ENCODE measurements around the gene CLSTN3.
"Not testable (repeated sequence)": the region's sequence is repeated elsewhere in the genome, so short reads cannot be mapped to it uniquely, and the experiment has no call there.

Gene CLSTN3

DNA sequence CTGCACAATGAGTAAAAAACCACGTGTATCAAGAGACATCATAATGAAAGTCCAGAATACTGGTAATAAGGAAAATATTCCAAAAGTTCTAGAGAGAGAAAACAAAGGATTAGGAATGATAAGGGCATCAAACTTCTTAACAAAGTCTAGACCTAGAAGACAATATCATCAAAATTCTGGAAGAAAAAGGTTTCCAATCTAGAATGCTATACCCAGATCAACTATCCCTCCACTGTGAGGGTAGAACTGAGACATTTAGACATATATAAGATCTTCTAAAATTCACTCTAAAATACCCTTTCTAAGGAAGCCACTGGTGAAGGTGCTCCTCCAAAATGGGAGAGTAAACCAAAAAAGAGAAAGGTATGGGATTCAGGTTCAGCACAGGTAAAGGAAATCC, 24.1 kb upstream of the CLSTN3 start:
- DNase-seq: no peak

DNA sequence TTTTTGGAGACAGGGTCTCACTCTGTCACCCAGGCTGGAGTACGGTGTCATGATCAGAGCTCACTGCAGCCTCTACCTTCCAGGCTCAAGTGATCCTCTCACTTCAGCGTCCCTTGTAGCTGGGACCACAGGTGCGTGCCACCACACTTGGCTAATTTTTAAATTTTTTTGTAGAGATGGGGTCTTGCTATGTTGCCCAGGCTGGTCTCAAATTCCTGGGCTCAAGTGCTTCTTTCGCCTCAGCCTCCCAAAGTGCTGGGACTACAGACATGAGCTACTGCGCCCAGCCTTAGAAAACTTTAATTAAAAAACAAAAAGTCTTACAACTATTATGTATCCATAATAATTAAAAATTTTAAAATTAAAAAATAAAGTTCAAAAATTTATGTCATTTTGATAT, 23.0 kb upstream of the CLSTN3 start:
- DNase-seq: not testable (repeated sequence)

DNA sequence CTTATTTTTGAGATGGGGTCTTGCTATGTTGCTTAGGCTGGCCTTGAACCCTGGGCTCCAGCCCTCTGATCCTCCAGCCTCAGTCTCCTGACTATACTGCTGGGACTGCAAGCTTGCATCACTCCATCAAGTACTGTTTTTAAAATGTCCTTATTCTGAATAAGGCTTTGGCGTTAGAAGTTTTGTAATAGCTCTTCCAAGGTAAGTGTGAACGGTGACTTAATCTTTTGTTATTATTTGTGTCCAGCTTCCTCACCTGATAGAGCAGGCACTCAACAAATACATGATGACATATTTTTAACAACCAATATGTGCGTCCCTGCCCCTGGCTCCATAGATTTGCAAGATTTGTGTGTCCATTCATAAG, 22.6 kb upstream of the CLSTN3 start:
- peak in 2 of 3 experiments; percentile 54 to 69 for DNase-seq

GRCh38 chr12:7108003-7108795, 22.0 kb upstream of the CLSTN3 start:
- DNase-seq: peak in 2 of 3 experiments; percentile 82 to 83

GRCh38 chr12:7108796-7109571, 21.2 kb upstream of the CLSTN3 start, which contains the start of gene C1RL:
Gene C1RL (minus strand): TSS chr12:7109214. CDS start chr12:7109180, 34 bp downstream.
- peak; percentile 60 to 91 (median 84) for DNase-seq

- no peak for DNase-seq
Observed at GRCh38 chr12:7109572-7109920, 20.6 kb upstream of the CLSTN3 start.

DNA sequence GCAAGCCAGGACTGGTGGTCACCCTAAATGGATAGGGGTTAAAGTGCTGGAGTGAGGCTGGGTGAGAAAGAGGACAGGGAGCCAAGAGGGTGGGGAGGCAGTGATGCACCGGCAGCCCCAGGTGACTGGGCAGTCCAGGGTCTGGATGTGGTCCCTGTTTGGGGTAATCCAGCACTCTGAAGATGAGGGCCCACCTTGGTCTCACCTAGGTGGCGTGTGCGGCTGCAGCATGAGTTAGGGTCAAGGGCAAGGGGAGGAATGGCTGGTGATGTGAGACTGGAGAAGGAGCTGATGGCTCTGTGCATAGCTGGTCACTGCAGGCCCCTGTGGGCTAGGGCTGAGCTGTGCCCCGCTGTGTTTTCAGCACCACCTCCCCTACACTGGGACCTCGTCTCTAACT, 19.5 kb upstream of the CLSTN3 start:
- no peak for DNase-seq

DNA sequence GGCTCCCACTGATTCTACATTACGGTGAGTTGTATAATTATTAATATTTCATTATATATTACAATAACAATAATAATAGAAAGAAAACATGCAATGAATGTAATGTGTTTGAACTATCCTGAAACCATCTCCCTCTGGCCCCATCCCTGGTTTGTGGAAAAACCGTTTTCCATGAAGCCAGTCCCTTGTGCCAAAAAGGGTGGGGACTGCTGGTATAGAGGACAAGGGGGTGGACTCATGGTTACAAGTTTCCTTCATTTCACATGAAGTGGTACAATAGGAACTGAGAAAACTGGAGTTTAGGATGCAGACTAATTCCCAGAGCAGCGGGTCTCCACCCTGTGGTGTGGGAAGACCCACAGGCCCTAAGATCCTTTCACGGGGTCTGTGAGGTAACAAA, 18.1 kb upstream of the CLSTN3 start:
- no peak for DNase-seq

GRCh38 chr12:7113389-7113871, 16.7 kb upstream of the CLSTN3 start:
- DNase-seq: peak; percentile 27 to 62 (median 36)

GRCh38 chr12:7114008-7114407, 16.2 kb upstream of the CLSTN3 start:
- no peak for DNase-seq

- no peak for DNase-seq
Observed at GRCh38 chr12:7114851-7115250, 15.3 kb upstream of the CLSTN3 start.

- no peak for DNase-seq
Observed at GRCh38 chr12:7116196-7116595, 14.0 kb upstream of the CLSTN3 start.

- DNase-seq: no peak
Observed at GRCh38 chr12:7116916-7117315, 13.3 kb upstream of the CLSTN3 start.

- DNase-seq: no peak
Observed at GRCh38 chr12:7117670-7118069, 12.5 kb upstream of the CLSTN3 start.

DNA sequence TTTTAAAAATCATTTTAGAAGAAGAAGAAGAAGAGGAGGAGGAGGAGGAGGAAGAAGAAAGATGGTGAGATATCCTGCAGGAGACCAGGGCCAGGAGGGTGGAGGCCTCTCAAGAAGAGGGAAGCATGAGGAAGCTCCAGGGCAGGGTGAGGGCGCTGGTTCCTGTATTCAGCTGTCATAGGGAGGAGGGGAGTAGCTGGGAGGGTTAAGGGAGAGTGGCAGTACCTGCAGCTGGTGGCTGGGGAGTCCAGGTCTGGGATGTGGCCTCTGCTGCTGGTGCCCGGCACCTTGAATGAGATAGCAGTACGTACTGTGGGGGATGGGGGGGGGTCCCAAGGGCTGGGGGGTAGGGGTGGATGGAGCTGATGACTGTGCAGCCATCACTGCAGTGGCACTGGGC, 11.3 kb upstream of the CLSTN3 start:
- DNase-seq: no peak

- DNase-seq: no peak
Observed at GRCh38 chr12:7120166-7120565, 10.0 kb upstream of the CLSTN3 start.

DNA sequence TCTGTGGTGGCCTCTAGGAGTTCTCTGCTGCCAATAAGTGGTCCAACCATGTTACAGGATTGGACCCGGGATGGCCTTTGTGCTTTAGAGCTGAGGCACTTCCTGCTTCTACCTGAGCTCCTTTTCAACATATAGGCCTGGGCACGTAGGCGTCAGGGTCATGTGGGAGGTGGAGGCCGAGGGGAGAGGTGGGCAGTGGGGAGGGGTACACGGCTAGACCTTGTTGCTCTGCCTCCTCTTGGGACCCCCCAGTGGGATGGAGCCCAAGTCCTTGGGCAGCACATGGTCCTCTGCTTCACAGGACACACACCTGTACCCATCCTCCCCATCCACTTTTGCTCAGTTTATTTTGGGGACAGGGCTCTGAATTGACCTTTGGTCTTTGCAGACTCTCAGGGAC, 8.8 kb upstream of the CLSTN3 start:
- no peak for DNase-seq

- DNase-seq: no peak
Observed at GRCh38 chr12:7122811-7123769, 7.1 kb upstream of the CLSTN3 start.

DNA sequence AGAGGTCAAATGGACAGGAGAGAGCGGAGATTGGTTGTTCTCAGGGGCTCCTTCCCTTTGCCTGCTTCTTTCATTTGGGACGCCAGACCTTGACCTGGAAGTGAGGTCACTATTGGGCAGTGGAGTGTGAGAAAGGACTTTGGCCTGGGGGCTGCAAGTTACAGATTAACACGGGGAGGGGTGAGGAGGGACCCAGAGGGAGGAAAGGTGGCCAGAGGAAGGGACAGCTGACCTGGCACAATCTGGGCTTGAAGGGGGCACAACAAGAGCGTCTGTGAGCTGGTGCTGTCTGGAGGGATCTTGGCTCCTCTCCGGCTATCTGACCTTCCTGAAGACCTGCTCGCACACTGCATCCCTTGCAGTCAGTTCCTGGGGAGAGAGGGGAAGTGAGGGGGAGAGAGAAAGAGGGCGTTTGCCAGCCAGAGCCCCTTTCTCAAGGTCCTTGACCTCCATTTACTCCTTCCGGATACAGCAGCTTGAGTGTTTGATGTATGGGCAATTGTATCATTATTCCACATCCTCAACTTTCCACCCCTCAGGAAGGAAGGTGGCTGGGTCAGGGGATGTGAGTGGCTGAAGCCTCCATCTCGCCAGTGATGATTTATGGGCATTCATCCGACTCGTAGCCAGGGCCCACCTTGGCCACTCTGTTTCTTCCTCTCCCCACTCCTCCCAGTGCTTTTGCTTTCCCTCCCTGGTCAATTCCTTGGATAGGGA, 6.2 kb upstream of the CLSTN3 start:
- no peak for DNase-seq

DNA sequence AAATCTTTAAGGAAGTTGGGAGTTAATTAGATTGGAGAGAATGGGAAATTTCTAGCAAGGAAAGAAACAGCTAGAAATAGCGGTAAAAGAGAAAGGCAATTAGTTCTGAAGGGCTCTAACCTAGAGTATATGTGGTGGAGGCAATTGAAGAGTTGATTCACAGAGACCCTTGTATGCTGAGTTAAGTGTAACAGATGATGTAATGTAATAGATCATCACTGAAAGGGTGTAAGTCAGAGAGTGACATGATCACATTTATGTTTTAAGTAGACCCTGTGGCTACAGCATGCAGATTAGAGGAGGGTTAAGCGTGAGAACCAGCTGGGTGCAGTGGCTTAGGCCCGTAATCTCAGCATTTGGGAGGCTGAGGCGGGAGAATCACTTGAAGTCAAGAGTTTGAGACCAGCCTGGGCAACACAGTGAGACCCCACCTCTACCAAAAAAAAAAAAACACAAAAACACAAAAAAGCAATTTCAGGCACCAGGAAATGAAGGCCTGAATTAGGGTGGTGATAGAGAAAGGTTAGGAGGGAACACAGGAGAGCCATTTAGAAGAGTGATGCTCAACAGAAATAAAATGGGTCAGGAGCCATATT, 4.4 kb upstream of the CLSTN3 start:
- no peak for DNase-seq

- DNase-seq: no peak
Observed at GRCh38 chr12:7127916-7128626, 2.1 kb upstream of the CLSTN3 start.

All from NCI-H1417 (cell line).